GM12874 (cell line): Measurements from ENCODE around the gene CDT1.

ENCODE experiments used
- CTCF ChIP-seq: IDR thresholded peaks from 2 replicates; pipeline ENCODE4 v1.5.1; 2011; ENCODE audit warnings: low read depth, mild to moderate bottlenecking, control low read depth, low read length, moderate library complexity; ENCODE audit not compliant: insufficient read depth

The CDT1 gene

GRCh38 chr16:88770461-88771293, 32.9 kb upstream of the CDT1 start:
- no peak for TF ChIP-seq CTCF

- no peak for TF ChIP-seq CTCF
Observed at GRCh38 chr16:88771294-88771772, 32.3 kb upstream of the CDT1 start.

GRCh38 chr16:88772871-88773811, 30.4 kb upstream of the CDT1 start:
- TF ChIP-seq CTCF = no peak

GRCh38 chr16:88773812-88774291, 29.7 kb upstream of the CDT1 start:
- TF ChIP-seq CTCF = no peak

GRCh38 chr16:88774544-88775393, 28.8 kb upstream of the CDT1 start:
- TF ChIP-seq CTCF = no peak

- no peak for TF ChIP-seq CTCF
Observed at GRCh38 chr16:88775825-88776224, 27.8 kb upstream of the CDT1 start.
